Activated CD8-positive, alpha-beta T cell treated with anti-CD3 and anti-CD28 coated beads, Interleukin-2, amount 10 ng/mL, durations not matched to agents 7 days and 5 days (primary cell): ENCODE measurements around the gene ERO1A. TPM values are rescaled to one million over a fixed set of nuclear protein-coding genes. Genes with fewer than 3 reads are reported as not detected.

Experiments used
- ATAC-seq: fragments of 150-1000 bp; cut with Tn5 transposase; one replicate; pipeline ENCODE4 v1.10.0; 2021; ENCODE audit warnings: moderate library complexity
- CTCF ChIA-PET: fragments of 350-600 bp; sonication (Branson Sonifier 250); formaldehyde crosslinking; loops from one replicate; lab custom pipeline; 2021; ENCODE audit warnings: antibody characterized with exemption; lab: Charles Lee
- POLR2A ChIA-PET: fragments of 350-600 bp; sonication (Branson Sonifier 250); formaldehyde crosslinking; loops from one replicate; lab custom pipeline; 2021; ENCODE audit warnings: antibody characterized with exemption; lab: Charles Lee
- DNase-seq: peaks from one replicate; pipeline ENCODE4 v3.0.0-alpha.2; 2020
- H3K27ac Mint-ChIP-seq: one replicate; pipeline ENCODE4 v1.8.0; 2021; ENCODE audit warnings: mild to moderate bottlenecking, mixed read lengths
- H3K27me3 Mint-ChIP-seq: one replicate; pipeline ENCODE4 v1.8.0; 2021; ENCODE audit warnings: low read depth, mixed read lengths
- H3K36me3 Mint-ChIP-seq: one replicate; pipeline ENCODE4 v1.8.0; 2021; ENCODE audit warnings: low read depth, mixed read lengths
- H3K4me1 Mint-ChIP-seq: one replicate; pipeline ENCODE4 v1.8.0; 2021; ENCODE audit warnings: low read depth, mixed read lengths
- H3K4me3 Mint-ChIP-seq: one replicate; pipeline ENCODE4 v1.8.0; 2021; ENCODE audit warnings: mild to moderate bottlenecking, mixed read lengths
- H3K9me3 Mint-ChIP-seq: one replicate; pipeline ENCODE4 v1.8.0; 2022; ENCODE audit warnings: mixed read lengths; ENCODE audit not compliant: insufficient read depth
- total RNA-seq, 2 experiments: library from RNA; stranded (reverse); gene quantifications; one replicate each; pipeline ENCODE4 v1.2.3, GENCODE V29; 2021

Gene ERO1A
- total RNA-seq, 2 experiments from 2014 or later = 198 to 200 TPM

DNA sequence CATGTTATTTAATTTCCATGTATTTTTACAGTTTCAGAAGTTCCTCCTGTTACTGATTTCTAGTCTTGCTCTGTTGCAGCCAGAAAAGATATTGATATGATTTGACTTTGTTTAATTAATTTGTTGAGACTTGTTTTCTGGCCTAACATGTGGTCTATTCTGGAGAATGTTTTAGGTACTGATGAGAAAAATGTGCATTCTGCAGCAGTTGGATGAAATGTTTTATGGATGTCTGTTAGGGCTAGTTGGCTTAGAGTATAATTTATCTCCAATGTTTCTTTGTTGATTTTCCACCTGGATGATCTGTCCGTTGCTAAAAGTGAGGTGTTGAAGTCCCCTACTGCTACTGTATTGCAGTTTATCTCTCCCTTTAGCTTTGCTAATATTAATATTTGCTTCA is 88.3 kb downstream of the ERO1A start:
- POLR2A ChIA-PET = no interaction called here
- H3K4me1 Mint-ChIP-seq = peaks cover 3% of the 10 kb centered on the region
- H3K4me3 Mint-ChIP-seq = no peak overlapping the region
- H3K27ac Mint-ChIP-seq = no peak overlapping the region
- DNase-seq (no peak), ATAC-seq (no peak)
- no peaks in the 10 kb centered on the region for H3K36me3 Mint-ChIP-seq
- H3K27me3 Mint-ChIP-seq = peaks cover 14% of the 10 kb centered on the region
- no peaks in the 10 kb centered on the region for H3K9me3 Mint-ChIP-seq
- CTCF ChIA-PET = no interaction called here

DNA sequence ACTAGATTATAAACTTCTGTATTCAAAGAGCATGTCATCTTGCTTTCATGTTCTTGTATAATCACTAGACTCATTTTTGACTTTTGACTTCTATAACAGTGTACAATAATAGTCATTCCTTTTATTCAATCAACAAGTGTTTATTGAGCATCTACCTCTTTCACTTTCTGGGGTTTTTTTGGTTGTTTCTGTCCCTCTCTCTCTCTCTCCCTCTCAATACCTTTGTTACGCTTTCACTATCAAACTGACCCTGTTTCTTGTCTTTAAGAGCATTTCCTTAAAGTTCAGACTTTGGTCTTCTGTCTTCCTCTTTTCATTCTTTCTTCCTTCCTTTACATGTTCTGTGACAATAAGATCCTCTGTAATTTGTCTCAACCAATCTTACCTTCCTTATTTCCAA is 93.2 kb downstream of the ERO1A start:
- Mint-ChIP-seq H3K27me3 (peaks cover 6% of the 10 kb centered on the region), H3K4me1 (peaks cover 3% of the 10 kb centered on the region), H3K36me3 (no peaks in the 10 kb centered on the region), H3K27ac (no peak overlapping the region), H3K9me3 (no peaks in the 10 kb centered on the region), H3K4me3 (no peak overlapping the region)
- DNase-seq (no peak), ATAC-seq (no peak)
- POLR2A ChIA-PET = no interaction called here
- CTCF ChIA-PET = no interaction called here

DNA sequence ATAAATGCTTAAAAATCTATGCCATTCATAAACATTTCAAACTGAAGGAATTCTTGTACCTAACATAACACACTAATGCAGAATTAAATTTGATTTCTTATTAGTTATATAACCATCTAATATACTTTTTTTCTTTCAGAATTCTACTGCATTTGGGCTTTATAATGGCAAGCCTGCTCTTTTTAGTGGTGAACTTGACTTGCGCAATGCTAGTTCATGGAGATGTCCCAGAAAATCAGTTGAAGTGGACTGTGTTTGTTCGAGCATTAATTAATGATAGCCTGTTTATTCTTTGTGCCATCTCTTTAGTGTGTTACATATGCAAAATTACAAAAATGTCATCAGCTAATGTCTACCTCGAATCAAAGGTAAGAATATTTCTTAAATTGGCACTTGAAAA is 95.4 kb downstream of the ERO1A start:
- ATAC-seq = no peak
- ChIA-PET POLR2A (no interaction called here), CTCF (no interaction called here)
- no peak for DNase-seq
- H3K4me3 Mint-ChIP-seq = no peak overlapping the region
- no peaks in the 10 kb centered on the region for H3K9me3 Mint-ChIP-seq
- H3K36me3 Mint-ChIP-seq = no peaks in the 10 kb centered on the region
- H3K27me3 Mint-ChIP-seq = peaks cover 2% of the 10 kb centered on the region
- H3K27ac Mint-ChIP-seq = no peak overlapping the region
- H3K4me1 Mint-ChIP-seq = peaks cover 3% of the 10 kb centered on the region

DNA sequence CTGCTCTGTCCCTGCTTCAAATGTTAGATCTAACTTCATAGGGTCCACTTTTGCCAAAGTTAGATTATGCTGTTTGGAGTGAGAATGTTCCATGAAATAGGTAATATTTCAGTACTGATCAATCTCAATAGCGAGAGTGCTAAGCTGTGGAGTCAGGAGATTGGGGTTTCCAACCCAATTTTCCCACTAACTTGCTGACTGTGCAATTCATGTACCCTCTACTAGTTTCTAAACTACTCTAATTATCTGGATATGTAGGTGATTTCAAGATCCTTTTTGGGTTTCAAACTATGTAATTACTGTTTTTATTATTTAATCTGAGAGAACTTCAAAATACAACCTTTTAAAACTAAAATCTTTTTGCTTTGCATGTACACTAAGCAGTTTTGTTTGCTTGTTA is 96.8 kb downstream of the ERO1A start:
- H3K27ac Mint-ChIP-seq = no peak overlapping the region
- peaks cover 3% of the 10 kb centered on the region for H3K27me3 Mint-ChIP-seq
- ATAC-seq (no peak), DNase-seq (no peak)
- H3K4me3 Mint-ChIP-seq = no peak overlapping the region
- ChIA-PET CTCF (no interaction called here), POLR2A (no interaction called here)
- peaks cover 3% of the 10 kb centered on the region for H3K4me1 Mint-ChIP-seq
- H3K36me3 Mint-ChIP-seq = no peaks in the 10 kb centered on the region
- H3K9me3 Mint-ChIP-seq = no peaks in the 10 kb centered on the region

DNA sequence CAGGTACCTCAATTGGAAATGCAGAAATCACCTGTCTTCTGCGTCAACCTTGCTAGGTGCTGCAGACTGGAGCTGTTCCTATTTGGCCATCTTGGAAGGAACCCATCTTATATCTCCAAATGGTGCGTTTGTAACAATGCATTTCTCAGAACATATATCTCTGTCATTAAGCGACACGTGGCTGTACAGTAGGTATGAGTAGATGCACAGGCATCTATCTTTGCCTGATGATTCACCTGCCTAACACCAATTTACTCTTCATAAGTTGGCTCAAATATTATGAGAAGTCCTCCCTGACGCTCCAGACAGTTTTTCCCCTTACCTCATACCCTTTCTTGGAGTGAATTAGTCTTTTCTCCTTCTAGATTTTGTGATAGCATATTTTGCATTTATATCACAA is 98.5 kb downstream of the ERO1A start:
- CTCF ChIA-PET = no interaction called here
- Mint-ChIP-seq H3K4me1 (no peaks in the 10 kb centered on the region), H3K27ac (no peak overlapping the region), H3K9me3 (no peaks in the 10 kb centered on the region), H3K27me3 (peaks cover 2% of the 10 kb centered on the region), H3K4me3 (no peak overlapping the region), H3K36me3 (no peaks in the 10 kb centered on the region)
- DNase-seq (no peak), ATAC-seq (no peak)
- POLR2A ChIA-PET = no interaction called here

DNA sequence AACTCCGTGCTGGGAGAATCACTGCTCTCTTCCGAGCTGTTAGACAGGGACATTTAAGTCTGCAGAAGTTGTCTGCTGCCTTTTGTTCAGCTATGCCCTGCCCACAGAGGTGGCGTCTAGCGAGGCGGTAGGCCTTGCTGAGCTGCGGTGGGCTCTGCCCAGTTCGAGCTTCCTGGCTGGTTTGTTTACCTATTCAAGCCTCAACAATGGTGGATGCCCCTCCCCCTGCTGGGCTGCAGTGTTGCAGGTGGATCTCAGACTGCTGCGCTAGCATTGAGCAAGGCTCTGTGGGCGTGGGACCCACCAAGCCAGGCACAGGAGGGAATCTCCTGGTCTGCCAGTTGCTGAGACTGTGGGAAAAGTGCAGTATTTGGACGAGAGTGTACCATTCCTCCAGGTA is 99.0 kb downstream of the ERO1A start:
- DNase-seq (no peak), ATAC-seq (no peak)
- Mint-ChIP-seq H3K27ac (no peak overlapping the region), H3K9me3 (no peaks in the 10 kb centered on the region), H3K4me3 (no peak overlapping the region), H3K27me3 (peaks cover 2% of the 10 kb centered on the region), H3K4me1 (no peaks in the 10 kb centered on the region), H3K36me3 (no peaks in the 10 kb centered on the region)
- CTCF ChIA-PET = no interaction called here
- POLR2A ChIA-PET = no interaction called here

DNA sequence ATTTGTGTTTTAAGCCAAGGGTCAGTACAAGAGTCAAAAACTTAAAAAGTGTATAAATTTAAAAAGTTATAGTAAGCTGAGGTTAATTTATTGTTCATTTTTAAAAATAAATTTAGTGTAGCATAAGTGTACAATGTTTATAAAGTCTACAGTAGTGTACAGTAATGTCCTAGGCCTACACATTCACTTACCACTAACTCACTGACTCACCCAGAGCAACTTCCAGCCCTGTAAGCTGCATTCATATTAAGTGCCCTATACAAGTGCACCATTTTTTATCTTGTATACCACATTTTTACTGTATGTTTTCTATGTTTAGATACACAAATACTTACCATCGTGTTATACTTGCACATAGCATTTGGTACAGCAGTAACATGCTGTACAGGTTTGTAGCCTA is 105.0 kb downstream of the ERO1A start:
- no peaks in the 10 kb centered on the region for H3K36me3 Mint-ChIP-seq
- CTCF ChIA-PET = no interaction called here
- no peaks in the 10 kb centered on the region for H3K9me3 Mint-ChIP-seq
- peaks cover 7% of the 10 kb centered on the region for H3K27me3 Mint-ChIP-seq
- H3K4me3 Mint-ChIP-seq = no peak overlapping the region
- H3K4me1 Mint-ChIP-seq = no peaks in the 10 kb centered on the region
- no peak overlapping the region for H3K27ac Mint-ChIP-seq
- DNase-seq (no peak), ATAC-seq (no peak)
- POLR2A ChIA-PET = no interaction called here

Other genes starting within 250 kb of the ERO1A start
- 1 to 10 TPM; 8.8 to 9.5 TPM for gene TXNDC16, start 143.1 kb downstream of the ERO1A start, total RNA-seq
- gene GPR137C, start 142.7 kb downstream of the ERO1A start, total RNA-seq = 1 to 10 TPM in 1 of 2 experiments, under 1 TPM in 1; 0.73 to 1.7 TPM
- 10 to 100 TPM; 85.3 to 88.2 TPM for gene PSMC6, start 11.6 kb upstream of the ERO1A start, total RNA-seq
- gene STYX, start 34.6 kb upstream of the ERO1A start, total RNA-seq = 10 to 100 TPM; 19.9 to 21.9 TPM
- 10 to 100 TPM; 14.9 to 16.3 TPM for gene GNPNAT1, start 96.0 kb upstream of the ERO1A start, total RNA-seq